ENCODE measurements around the gene PGC.

The PGC gene

DNA sequence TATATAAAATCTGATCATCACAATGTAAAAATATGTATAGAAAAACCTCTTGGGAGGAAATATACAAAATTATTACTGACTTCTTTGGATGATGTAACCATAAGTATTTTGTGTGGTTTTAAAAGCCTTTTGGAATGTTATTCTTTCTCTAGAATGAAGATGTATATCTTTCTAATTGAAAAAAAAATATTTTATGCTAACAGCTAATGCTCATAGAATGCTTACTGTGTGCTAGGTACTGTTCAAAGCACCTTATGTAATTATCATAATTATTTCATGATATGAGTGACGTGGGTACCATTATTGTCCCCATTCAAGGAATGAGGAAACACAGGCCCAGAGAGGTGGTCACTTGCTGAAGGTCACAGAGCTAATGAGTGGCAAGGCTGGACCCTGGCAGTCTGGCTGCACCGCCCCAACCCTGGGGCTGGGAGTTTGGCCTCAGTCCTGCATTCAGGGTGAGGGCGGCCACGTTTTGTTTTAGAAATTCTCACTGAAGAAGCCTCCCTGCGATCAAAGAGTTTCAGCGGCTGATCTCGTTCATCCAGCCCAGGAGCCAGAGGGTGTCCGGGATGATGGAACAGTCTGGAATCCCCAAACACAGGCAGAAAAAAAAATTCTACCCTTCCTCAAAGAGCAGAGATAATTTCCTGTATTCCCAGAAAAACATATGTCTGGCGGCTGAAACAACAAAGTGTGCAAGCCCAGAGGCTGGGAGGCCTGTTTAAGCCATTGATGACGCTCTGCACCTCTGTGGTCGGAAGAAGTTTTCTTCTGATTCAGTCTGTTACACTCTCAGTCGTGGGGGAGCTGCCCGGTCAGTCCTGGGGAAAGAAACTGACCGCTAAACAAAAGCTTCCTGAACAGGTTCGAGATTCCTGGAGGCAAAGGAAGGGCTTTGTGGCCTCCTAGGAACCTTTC lies 49.1 kb downstream of the PGC start:
- no peak for DNase-seq (ENCODE audit: low read depth in 2 of 2)

DNA sequence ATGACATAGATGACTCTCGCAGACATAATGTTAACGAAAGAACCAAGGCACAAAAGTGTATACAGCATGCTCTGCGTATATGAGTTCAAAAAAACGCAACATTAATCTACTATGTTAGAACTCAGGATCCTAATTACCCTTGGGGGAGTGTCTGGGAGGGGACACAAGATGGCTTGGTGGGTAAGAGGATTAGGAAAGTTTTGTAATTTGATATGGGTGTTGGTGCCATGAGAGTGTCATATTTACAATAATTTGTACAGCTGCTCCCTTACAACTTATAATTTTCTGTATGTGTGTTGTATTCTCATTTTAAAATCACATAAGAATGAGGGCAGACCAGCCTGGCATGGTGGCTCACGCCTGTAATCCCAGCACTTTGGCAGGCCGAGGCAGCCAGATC lies 50.4 kb downstream of the PGC start:
- no peak for DNase-seq (ENCODE audit: low read depth in 2 of 2)

DNA sequence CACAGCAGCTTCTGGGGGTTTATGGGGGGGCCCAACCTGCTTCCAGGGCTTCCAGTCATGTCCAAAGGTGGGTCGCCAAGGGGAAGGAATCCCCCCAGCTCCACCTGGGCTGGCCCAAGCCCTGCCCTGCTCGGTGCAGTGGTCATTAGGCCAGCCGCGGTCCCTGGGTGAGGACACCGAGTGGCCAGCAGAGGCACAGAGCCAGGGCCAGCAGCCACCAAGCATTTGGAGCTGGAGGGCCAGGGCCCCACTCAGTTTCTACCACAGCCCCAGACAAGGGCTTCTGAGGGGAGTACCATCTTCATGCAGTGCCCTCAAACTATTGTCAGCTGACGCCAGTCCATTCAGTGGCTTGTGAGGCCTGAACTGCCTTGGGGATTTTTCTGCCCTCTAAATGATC lies 51.4 kb downstream of the PGC start:
- no peak for DNase-seq (ENCODE audit: low read depth in 2 of 2)

DNA sequence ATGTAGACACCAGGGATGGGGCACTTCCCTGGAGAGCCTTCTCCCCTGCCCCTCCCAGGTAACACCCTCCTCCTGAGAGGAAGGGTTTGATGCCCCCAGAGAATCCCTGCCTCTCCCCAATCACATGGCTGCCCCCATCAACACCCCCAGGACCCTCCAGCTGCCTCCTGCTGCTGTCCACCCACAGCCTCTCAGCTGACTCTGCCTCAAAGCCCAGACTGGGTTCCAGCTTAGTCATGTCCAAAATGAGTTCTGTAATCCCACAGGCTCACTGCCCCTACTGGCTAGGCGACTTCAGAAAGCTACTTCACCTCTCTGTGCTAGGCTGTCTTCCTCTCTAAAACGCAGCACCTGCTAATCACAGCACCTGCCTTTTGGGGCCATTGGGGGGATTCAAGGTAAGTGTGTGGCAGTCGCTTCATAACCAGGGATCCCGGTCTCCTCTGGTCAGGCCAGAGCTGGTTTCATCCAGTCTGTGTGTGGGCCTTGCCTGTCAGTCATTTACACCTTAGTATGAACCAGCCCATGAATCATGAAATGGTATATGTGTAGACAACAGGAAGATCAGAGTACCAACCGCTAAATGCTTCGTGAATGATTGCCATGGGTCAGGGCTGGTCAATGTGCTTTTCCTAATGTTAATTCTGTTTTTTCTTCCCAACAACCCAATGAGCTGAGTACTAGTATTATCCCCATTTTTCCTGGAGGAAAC lies 52.2 kb downstream of the PGC start:
- DNase-seq (ENCODE audit: low read depth in 2 of 2), result no peak

DNA sequence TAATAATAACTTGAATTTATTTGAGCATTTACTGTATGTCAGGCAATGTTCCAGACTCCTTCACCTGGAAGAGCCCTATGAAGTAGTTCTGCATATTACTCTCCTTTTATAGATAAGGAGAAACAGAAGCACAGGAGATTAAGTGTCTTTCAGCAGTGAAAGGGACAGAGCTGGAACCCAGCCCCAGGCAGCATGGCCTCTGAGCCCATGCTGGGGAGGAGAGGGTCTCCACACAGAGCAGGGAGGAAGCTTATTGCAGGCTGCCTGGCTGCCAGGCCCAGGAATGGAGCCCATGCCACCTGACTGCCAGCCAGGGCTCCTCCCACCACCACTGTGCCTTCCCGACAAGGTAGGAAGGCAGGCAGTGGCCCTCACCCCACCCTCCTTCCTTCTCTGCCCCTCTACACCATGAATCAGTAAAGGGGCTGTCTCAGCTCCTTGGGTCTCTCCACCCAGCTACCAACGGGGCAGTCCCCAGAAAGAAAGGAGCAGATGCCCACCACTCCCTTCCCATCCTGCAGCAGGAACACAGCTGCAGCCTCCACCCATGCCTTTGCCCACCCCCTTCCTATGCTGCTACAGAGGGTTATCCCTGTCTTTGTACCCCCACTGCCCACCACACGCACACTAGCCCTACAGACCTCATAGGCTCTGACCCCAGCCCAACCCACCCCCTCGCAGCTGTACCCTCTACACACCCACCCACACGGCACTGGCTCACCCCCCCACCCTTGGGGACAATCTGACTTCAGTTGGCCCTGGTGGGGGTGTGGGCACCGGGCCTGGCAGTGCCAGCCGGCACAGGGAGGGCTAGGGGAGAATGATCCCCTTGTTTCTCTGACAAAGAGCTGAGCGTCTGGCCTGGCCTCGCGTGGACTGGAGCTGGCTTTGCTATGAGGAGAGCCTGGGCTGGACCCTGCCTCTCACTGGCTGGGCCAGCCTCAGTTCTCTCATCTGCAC lies 53.6 kb downstream of the PGC start:
- no peak for DNase-seq (ENCODE audit: low read depth in 2 of 2)

DNA sequence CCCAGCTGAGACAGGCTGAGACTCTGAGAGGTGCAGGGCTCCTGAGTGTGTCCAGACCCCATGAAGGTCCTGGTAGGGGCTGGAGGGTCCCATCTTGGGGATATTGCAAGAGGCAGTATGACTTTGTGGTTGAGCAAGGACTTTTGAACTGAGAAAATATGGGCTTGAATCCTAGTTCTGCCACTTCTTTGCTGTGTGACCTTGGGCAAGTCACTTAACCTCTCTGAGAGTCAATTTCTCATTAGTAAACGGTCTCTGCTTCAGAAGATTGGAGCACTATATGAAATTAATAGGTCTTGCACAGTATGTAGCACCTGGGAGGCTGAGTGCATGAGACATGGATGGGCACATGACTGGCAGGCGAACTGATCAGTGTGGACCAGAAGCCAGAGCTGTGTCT lies 54.5 kb downstream of the PGC start:
- DNase-seq (ENCODE audit: low read depth in 2 of 2), result no peak

DNA sequence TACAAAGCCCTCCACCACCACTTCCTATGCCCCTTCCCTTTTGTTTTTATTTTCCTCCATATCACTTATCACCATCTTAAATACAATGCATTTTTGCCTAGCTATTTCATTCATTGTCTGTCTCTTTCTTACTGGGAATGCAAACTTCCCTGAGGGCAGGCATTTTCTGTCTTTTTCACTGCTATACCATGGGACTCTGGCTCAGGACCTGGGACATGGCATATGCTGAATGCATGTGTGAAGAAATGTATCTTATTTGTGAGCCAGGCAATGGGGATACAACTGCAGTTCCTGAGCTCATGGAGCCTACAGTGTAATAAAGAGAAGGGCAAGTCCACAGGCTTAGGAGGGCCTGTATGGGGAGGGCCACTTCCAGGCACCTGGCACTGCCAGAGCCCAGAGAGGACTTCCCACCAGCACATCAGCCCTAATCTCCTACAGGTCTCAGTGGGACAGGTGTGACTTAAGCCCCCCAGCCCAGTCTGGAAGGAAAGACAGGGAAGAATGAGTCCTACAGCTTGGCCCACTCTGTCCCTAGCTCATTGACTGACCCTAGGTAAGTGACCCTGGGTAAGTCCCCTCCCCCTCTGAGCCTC lies 55.0 kb downstream of the PGC start:
- no peak for DNase-seq (ENCODE audit: low read depth in 2 of 2)

DNA sequence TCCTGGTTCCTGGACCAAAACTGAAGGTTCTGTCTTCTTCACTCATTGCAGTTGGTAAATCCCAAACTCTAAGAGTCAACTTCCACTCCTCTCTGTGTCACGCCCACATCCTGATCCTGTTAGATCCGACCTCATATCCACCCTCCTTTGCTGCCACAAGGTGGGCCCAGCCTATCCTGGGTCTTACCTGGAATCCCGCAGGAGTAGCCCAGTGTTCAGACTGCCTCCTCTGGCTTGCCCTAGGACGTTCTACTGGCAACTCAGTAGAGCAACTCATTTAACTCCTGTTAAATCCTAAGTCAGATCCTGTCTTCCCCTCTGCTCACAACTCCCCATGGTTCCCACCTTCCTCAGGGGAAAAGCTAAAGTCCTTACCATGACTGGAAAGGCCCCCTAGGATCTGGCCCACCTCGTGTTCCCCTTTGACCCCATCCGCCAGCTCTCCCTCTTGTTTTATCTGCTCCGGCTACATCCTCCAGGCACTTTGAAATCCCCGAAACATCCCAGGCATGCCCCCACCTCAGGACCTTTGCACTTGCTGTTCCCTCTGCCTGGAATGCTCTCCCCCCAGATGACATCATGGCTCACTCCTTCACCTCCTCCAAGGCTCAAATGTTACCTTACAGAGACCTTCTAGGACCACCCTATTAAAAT lies 55.6 kb downstream of the PGC start:
- no peak for DNase-seq (ENCODE audit: low read depth in 2 of 2)

DNA sequence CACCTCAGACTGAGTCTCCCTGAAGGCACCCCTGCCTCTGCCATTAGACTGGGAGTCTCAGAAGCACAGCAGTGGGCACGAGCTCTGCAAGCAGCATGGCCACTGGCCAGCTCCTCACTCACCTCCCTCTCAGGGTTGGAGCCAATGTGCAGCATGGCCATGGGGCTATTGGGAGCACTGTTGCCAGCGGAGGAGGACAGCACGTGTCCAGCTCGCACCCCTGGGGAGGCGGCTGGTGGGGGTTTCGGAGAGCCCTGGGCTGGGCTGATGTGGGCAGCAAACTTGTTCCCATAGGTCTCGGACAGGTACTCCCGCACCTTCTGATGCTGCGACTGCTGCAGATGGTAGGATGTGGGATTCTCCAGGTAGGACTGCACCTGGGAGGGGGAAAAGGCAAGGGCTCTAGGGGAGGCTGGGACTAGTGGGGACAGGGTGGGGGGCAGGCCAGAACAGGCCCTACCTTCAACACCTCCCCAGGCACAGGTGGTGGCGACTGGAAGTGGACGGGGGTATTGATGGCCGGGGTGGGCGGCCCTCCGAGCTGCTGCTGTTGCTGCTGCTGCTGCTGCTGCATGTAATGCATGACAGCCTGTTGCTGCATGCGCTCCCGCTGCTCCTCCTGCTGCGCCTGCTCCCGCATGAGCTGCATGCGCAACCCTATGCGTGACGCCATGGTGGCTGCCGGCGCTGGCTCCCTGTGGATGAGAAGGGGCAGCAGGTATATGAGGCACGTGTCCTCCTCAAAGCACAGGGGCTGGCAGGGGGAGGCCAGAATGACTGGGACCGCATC lies 56.5 kb downstream of the PGC start:
- DNase-seq (ENCODE audit: low read depth in 2 of 2), result no peak

DNA sequence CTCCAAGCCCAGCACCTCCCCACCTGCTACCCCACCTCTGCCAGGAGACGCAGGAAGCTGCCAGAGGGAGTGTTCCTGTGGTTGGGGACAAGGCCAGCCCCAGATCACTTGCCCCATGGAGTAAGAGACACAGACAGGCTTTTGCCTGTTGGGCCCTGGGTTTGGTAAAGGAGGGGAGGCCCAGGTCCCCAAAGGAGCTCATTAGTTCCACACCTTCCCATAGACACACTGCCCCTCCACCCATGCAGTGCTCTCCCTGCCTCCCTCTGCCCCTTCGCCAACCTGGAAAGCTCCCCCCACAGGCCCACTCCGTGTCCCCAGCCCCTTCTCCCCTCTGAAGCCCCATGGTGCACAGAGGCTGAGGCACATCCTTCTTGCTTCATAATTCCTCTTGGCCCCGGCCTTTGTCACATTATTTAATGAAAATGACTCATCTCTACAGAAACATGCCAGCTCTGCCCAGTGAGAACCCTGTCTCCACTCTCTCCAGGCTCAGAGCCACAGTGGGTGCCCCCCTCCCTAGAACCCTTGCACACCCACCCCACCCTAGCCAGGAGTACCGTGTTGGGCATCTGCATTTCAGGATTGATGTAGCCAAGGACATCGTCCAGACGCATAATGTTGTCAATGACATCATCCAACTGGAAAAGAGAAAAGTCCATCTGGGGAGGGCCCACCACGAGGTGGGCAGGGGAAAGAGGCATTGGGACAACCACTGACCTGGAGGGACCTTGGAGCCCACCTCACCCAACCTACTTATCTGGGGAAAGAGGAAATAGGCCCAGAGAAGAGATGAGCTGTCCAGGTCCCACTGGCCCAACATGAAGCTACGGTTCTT lies 57.8 kb downstream of the PGC start:
- DNase-seq (ENCODE audit: low read depth in 2 of 2), result no peak

DNA sequence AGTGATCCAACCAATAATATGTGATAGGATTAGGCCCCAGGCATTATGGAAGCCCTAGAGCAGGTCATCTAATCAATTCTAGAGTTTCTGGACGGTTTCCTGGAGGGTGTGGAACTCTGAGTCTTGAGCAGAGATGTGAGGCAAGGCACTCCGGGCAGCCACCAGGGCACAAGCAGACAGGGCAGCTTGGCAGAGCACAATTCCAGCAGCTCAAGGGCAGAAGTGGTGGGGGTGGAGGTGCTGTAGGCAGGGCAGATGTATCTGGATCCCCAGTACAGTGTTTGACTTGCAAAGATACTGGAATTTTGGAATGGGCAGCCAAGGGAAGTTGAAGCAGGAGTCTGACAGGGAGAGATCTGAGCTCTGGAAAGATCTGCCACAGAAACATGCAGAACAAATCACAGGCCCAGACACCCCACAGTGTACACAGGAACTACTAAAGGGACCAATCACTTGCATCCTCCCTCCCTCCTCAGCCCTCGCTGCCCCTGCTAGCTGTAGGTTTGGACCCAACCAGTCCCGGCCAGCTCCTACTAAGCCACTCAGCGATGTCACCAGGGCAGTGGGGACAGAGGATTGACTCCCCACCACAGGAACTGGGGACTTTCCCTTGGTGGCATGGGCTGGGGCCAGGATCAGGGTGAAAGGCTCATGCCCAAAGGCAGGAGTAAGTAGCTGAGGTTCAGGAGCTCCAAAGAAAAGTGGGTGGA lies 58.8 kb downstream of the PGC start:
- no peak for DNase-seq (ENCODE audit: low read depth in 2 of 2)

DNA sequence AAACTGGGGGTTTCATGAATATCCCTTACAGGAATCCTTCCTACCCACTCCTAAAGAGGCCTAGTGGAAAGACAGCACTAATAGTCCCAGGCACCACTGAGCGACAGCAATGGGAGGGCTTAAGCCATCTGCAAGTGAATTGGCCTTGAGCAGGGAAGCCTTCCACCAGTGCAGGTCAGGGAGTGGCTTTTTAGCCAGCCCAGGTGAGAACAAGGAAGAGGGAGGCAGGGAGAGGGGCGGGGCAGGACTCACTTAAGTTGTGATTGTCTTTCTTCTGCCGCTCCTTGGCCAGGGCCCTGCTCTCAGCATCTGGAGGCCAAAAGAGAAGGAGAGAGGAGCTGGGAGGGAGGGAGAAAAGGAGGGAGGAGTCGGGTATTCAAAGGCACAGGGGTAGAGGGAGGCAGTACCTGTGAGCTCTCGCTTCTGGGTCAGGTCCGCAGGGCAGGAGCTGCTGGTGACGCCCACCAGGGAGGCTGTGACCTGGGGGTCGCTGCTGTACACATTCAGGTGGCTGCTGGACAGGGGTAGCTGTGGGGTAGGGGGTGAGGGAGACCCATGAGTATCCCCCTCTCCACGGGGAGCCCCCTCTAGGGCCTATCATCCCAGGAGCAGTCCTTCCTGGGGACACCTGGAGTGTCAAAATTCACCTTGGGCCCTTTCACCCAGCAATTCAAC lies 59.6 kb downstream of the PGC start:
- DNase-seq (ENCODE audit: low read depth in 2 of 2), result no peak
